H9 (cell line): ENCODE measurements around the gene PTBP3. TPM values are rescaled to one million over a fixed set of nuclear protein-coding genes. Genes with fewer than 3 reads are reported as not detected.

Experiments
- DNase-seq: peaks from one replicate; pipeline ENCODE4 v3.0.0-alpha.2; 2017
- H2AFZ ChIP-seq: one replicate; pipeline ENCODE4 v1.6.1; 2013; ENCODE audit warnings: mild to moderate bottlenecking, low read length, control low read depth, moderate library complexity
- H2AK5ac ChIP-seq: 2 replicates; pipeline ENCODE4 v1.6.1; 2013; ENCODE audit warnings: low read length, control low read depth, mixed read lengths; ENCODE audit not compliant: insufficient read length
- H2BK120ac ChIP-seq: one replicate; pipeline ENCODE4 v1.6.1; 2013; ENCODE audit warnings: low read depth, mild to moderate bottlenecking, low read length, control low read depth, inconsistent platforms; ENCODE audit not compliant: poor library complexity, severe bottlenecking
- H2BK12ac ChIP-seq: 2 replicates; pipeline ENCODE4 v1.6.1; 2013; ENCODE audit warnings: low read length, control low read depth, mixed read lengths, low read depth; ENCODE audit not compliant: insufficient read length
- H2BK15ac ChIP-seq: 2 replicates; pipeline ENCODE4 v1.6.1; 2013; ENCODE audit warnings: low read depth, low read length, control low read depth
- H2BK20ac ChIP-seq: one replicate; pipeline ENCODE4 v1.6.1; 2013; ENCODE audit warnings: low read depth, mild to moderate bottlenecking, low read length, control low read depth, inconsistent platforms; ENCODE audit not compliant: poor library complexity, severe bottlenecking
- H2BK5ac ChIP-seq: 2 replicates; pipeline ENCODE4 v1.6.1; 2013; ENCODE audit warnings: low read length, control low read depth, mixed read lengths; ENCODE audit not compliant: insufficient read length
- H3K14ac ChIP-seq: 2 replicates; pipeline ENCODE4 v1.6.1; 2013; ENCODE audit warnings: low read length, control low read depth; ENCODE audit not compliant: insufficient read depth
- H3K18ac ChIP-seq: 2 replicates; pipeline ENCODE4 v1.6.1; 2013; ENCODE audit warnings: low read depth, mild to moderate bottlenecking, mixed read lengths, low read length, control low read depth; ENCODE audit not compliant: insufficient read length
- H3K23ac ChIP-seq: 2 replicates; pipeline ENCODE4 v1.6.1; 2013; ENCODE audit warnings: low read length, control low read depth, mixed read lengths, low read depth; ENCODE audit not compliant: insufficient read length
- H3K23me2 ChIP-seq: 2 replicates; pipeline ENCODE4 v1.6.1; 2013; ENCODE audit warnings: low read depth, mild to moderate bottlenecking, mixed read lengths, low read length, control low read depth; ENCODE audit not compliant: insufficient read length, poor library complexity, severe bottlenecking
- H3K27ac ChIP-seq: 2 replicates; pipeline ENCODE4 v1.5.1; 2013; ENCODE audit warnings: low read length, control low read depth, mixed read lengths, low read depth; ENCODE audit not compliant: insufficient read length
- H3K27me3 ChIP-seq: 2 replicates; pipeline ENCODE4 v1.6.1; 2013; ENCODE audit warnings: low read length, control low read depth, inconsistent platforms; ENCODE audit not compliant: insufficient read depth
- H3K4ac ChIP-seq: 2 replicates; pipeline ENCODE4 v1.6.1; 2013; ENCODE audit warnings: low read depth, mild to moderate bottlenecking, control low read depth, inconsistent platforms, low read length, moderate library complexity
- H3K4me1 ChIP-seq: 2 replicates; pipeline ENCODE4 v1.6.1; 2013; ENCODE audit warnings: low read length, control low read depth, inconsistent platforms; ENCODE audit not compliant: insufficient read depth
- H3K4me2 ChIP-seq: 2 replicates; pipeline ENCODE4 v1.6.1; 2013; ENCODE audit warnings: low read length, control low read depth, mixed read lengths; ENCODE audit not compliant: insufficient read length, insufficient read depth
- H3K56ac ChIP-seq: 2 replicates; pipeline ENCODE4 v1.6.1; 2013; ENCODE audit warnings: low read depth, mild to moderate bottlenecking, mixed read lengths, low read length, control low read depth; ENCODE audit not compliant: insufficient read length
- H3K79me1 ChIP-seq: 2 replicates; pipeline ENCODE4 v1.6.1; 2013; ENCODE audit warnings: low read depth, mild to moderate bottlenecking, moderate library complexity, low read length, control low read depth, inconsistent platforms; ENCODE audit not compliant: insufficient read depth, poor library complexity, severe bottlenecking
- H3K79me2 ChIP-seq: 2 replicates; pipeline ENCODE4 v1.6.1; 2013; ENCODE audit warnings: low read length, control low read depth, inconsistent platforms; ENCODE audit not compliant: insufficient read depth
- H3K9ac ChIP-seq: 2 replicates; pipeline ENCODE4 v1.6.1; 2013; ENCODE audit warnings: low read length, control low read depth, mixed read lengths; ENCODE audit not compliant: insufficient read length; ENCODE audit errors: extremely low read depth
- H3K9me3 ChIP-seq: one replicate; pipeline ENCODE4 v1.6.1; 2013; ENCODE audit warnings: low read depth, low read length, inconsistent platforms; ENCODE audit not compliant: control insufficient read depth
- H3T11ph ChIP-seq: one replicate; pipeline ENCODE4 v1.6.1; 2013; ENCODE audit warnings: mild to moderate bottlenecking, low read length, control low read depth, inconsistent platforms
- H4K20me1 ChIP-seq: one replicate; pipeline ENCODE4 v1.6.1; 2013; ENCODE audit not compliant: control insufficient read depth, insufficient read length, insufficient read depth
- H4K5ac ChIP-seq: 2 replicates; pipeline ENCODE4 v1.6.1; 2013; ENCODE audit warnings: low read depth, mild to moderate bottlenecking, mixed read lengths, low read length, control low read depth; ENCODE audit not compliant: insufficient read length
- H4K8ac ChIP-seq: replicated peaks from 2 replicates; pipeline ENCODE4 v1.6.1; 2013; ENCODE audit warnings: low read length, control low read depth, mixed read lengths, low read depth; ENCODE audit not compliant: insufficient read length
- H4K91ac ChIP-seq: 2 replicates; pipeline ENCODE4 v1.6.1; 2013; ENCODE audit warnings: low read depth, mild to moderate bottlenecking, moderate library complexity, mixed read lengths, low read length, control low read depth; ENCODE audit not compliant: insufficient read length
- H3K27ac Mint-ChIP-seq, 3 experiments: 2 replicates in 2 of 3; 3 replicates in 1 of 3; pipeline ENCODE4 v1.8.0; 2020 to 2021; ENCODE audit warnings: mixed read lengths in 3 of 3, mild to moderate bottlenecking in 1 of 3, moderate library complexity in 1 of 3
- H3K27me3 Mint-ChIP-seq: 2 replicates; pipeline ENCODE4 v1.8.0; 2021; ENCODE audit warnings: low read depth, mild to moderate bottlenecking, moderate library complexity, mixed read lengths
- H3K36me3 Mint-ChIP-seq, 3 experiments: 2 replicates in 2 of 3; 3 replicates in 1 of 3; pipeline ENCODE4 v1.8.0; 2020 to 2021; ENCODE audit warnings: low read depth in 3 of 3, mixed read lengths in 3 of 3; ENCODE audit not compliant: insufficient read depth in 1 of 3
- H3K4me1 Mint-ChIP-seq, 2 experiments: 2 replicates each; pipeline ENCODE4 v1.8.0; 2020; ENCODE audit warnings: mixed read lengths in 2 of 2
- H3K4me3 Mint-ChIP-seq, 2 experiments: 2 replicates in 1 of 2; 3 replicates in 1 of 2; pipeline ENCODE4 v1.8.0; 2020 to 2021; ENCODE audit warnings: mild to moderate bottlenecking in 2 of 2, mixed read lengths in 2 of 2, moderate library complexity in 1 of 2
- H3K9me3 Mint-ChIP-seq, 2 experiments: 2 replicates in 1 of 2; 3 replicates in 1 of 2; pipeline ENCODE4 v1.8.0; 2020; ENCODE audit warnings: mild to moderate bottlenecking in 2 of 2, mixed read lengths in 2 of 2, moderate library complexity in 1 of 2
- CTCF ChIP-seq: fragments of 200-600 bp; sonication (generic); conservative IDR thresholded peaks from 3 replicates; pipeline ENCODE4 v1.8.0; 2021; ENCODE audit warnings: antibody characterized with exemption, mild to moderate bottlenecking
- WGBS: extraction: QIAGEN DNeasy Blood & Tissue Kit; methylation state at CpG from one replicate; pipeline ENCODE4 v1.1.7; 2013; ENCODE audit warnings: missing lambda C conversion rate, low lambda C conversion rate, mixed read lengths; ENCODE audit not compliant: insufficient read length; ENCODE audit errors: extremely low coverage; 5-methylcytosine and 5-hydroxymethylcytosine counted together
- total RNA-seq: library from RNA; stranded (reverse); gene quantifications from 2 replicates; pipeline ENCODE4 v1.2.1, GENCODE V29; 2021

Gene PTBP3
- total RNA-seq, 1 experiment from 2014 or later: 89.5 TPM

DNA sequence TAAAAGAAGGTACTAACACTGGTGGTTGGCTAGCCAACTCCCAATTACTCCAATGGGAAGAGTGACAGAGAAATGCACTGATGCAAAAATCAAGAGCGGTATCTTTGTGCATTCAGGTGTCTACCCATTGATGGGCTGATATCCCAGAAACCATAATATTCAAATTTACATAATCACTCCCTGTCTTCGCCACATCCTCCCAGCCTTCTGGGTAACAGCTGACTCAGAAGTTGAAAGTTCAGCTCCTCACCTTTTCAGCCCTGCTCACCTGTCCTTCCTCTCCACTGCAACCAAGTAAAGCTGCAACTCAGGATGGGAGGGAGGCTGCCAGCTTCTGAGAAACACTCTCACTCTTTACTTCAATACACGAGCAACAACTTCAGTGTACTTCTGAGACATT lies 165.2 kb downstream of the PTBP3 start:
- no CpG with 5 or more reads among the region's 3 CpGs for WGBS
- H3K18ac ChIP-seq: no peak overlapping the region
- no peaks in the 10 kb centered on the region for H3K79me2 ChIP-seq
- H3K27me3 Mint-ChIP-seq: peaks cover 4% of the 10 kb centered on the region
- H3K9me3 ChIP-seq: no peaks in the 10 kb centered on the region
- no peaks in the 10 kb centered on the region for H3K79me1 ChIP-seq
- no peak overlapping the region for H3K9ac ChIP-seq
- H3K4ac ChIP-seq: no peak overlapping the region
- no peak overlapping the region for H3K14ac ChIP-seq
- peaks cover 13% of the 10 kb centered on the region; the same call in 1 of the 2 replicates for H3K4me1 ChIP-seq
- no peak overlapping the region for H3K27ac Mint-ChIP-seq
- no peak overlapping the region for H4K5ac ChIP-seq
- H3T11ph ChIP-seq: no peak overlapping the region
- no peaks in the 10 kb centered on the region for H3K27me3 ChIP-seq
- no peak overlapping the region for H2AFZ ChIP-seq
- no peaks in the 10 kb centered on the region for H3K23me2 ChIP-seq
- H2BK15ac ChIP-seq: no peak overlapping the region
- H3K4me2 ChIP-seq: no peak overlapping the region
- no peak overlapping the region for H4K8ac ChIP-seq
- H3K36me3 Mint-ChIP-seq: no peaks in the 10 kb centered on the region; a peak in 1 of 7 replicates
- H2BK12ac ChIP-seq: no peak overlapping the region
- no peak for TF ChIP-seq CTCF
- no peak for DNase-seq
- H4K91ac ChIP-seq: no peak overlapping the region
- H2AK5ac ChIP-seq: no peak overlapping the region
- H3K4me3 Mint-ChIP-seq: no peak overlapping the region
- H2BK120ac ChIP-seq: no peak overlapping the region
- H2BK5ac ChIP-seq: no peak overlapping the region
- no peak overlapping the region for H2BK20ac ChIP-seq
- H3K4me1 Mint-ChIP-seq: peaks cover 30 to 36% of the 10 kb centered on the region in 2 experiments
- no peak overlapping the region for H3K56ac ChIP-seq
- H4K20me1 ChIP-seq: no peaks in the 10 kb centered on the region
- no peak overlapping the region for H3K27ac ChIP-seq
- no peak overlapping the region for H3K23ac ChIP-seq
- H3K9me3 Mint-ChIP-seq: no peaks in the 10 kb centered on the region

Other genes starting within 250 kb of the PTBP3 start
- 7.7 and 8.1 TPM in 2 replicates for gene SUSD1, start 158.3 kb downstream of the PTBP3 start, total RNA-seq
- gene HSDL2, start 46.5 kb upstream of the PTBP3 start, total RNA-seq: 16.5 and 16.6 TPM in 2 replicates
- 32.9 and 34.0 TPM in 2 replicates for gene KIAA1958, start 153.2 kb upstream of the PTBP3 start, total RNA-seq